HCT116 (cell line): ENCODE data around the gene MFN2. TPM values are rescaled to one million over a fixed set of nuclear protein-coding genes. Genes with fewer than 3 reads are reported as not detected.

Experiments
- ATAC-seq: fragments of 200-7000 bp; cut with Tn5 transposase; 2 replicates; pipeline ENCODE4 v1.9.1; 2020; ENCODE audit warnings: mild to moderate bottlenecking, moderate library complexity
- BruUV-seq: library from RNA; stranded (reverse); fragments of 400-500 nt; replicated peaks from 2 replicates; lab custom pipeline; 2021; lab: Mats Ljungman, UMichigan
- CTCF ChIA-PET: fragments of 300-600 bp; sonication (Branson Sonifier 250); formaldehyde crosslinking; loops from one replicate; lab custom pipeline; 2021; ENCODE audit warnings: antibody characterized with exemption; lab: Charles Lee
- POLR2A ChIA-PET: fragments of 300-600, 350-600 bp; sonication (Branson Sonifier 250); formaldehyde crosslinking; loops from one replicate; lab custom pipeline; 2021; ENCODE audit warnings: antibody characterized with exemption; lab: Charles Lee
- RAD21 ChIA-PET, 2 experiments: fragments of 300-600 bp; sonication (Branson Sonifier 250); formaldehyde crosslinking; loops; one replicate each; lab custom pipeline; 2023; ENCODE audit warnings: low total read pairs in 2 of 2; ENCODE audit not compliant: uncharacterized antibody in 2 of 2, unreplicated experiment in 2 of 2, low non-redundant PET in 1 of 2; lab: Charles Lee
- DNase-seq: peaks from one replicate; pipeline ENCODE4 v3.0.0-alpha.2; 2010; ENCODE audit warnings: low read depth, low spot score
- H2AFZ ChIP-seq: fragments of 200-600 bp; shearing (Covaris generic), sonication (generic); 2 replicates; pipeline ENCODE4 v1.6.1; 2017; ENCODE audit warnings: low read depth, mixed run types, mixed read lengths, antibody characterized with exemption, low read length; ENCODE audit not compliant: poor library complexity, severe bottlenecking
- H3K27ac ChIP-seq: 2 replicates; pipeline ENCODE4 v1.5.1; 2012; ENCODE audit warnings: low read depth, low read length
- H3K27me3 ChIP-seq: fragments of 200-600 bp; sonication (generic); 2 replicates; pipeline ENCODE4 v1.6.1; 2016; ENCODE audit warnings: mixed run types, low read length, mixed read lengths; ENCODE audit not compliant: insufficient read depth
- H3K36me3 ChIP-seq, 2 experiments: fragments of 200-500 bp in 1 of 2; fragments of 200-600 bp in 1 of 2; sonication (Bioruptor generic) in 1 of 2; sonication (generic) in 1 of 2; 2 replicates each; pipeline versions ENCODE4 v1.5.1 to v1.6.1; 2014 to 2016; ENCODE audit warnings: low read length in 2 of 2, inconsistent platforms in 1 of 2, mixed read lengths in 1 of 2, mixed run types in 1 of 2; ENCODE audit not compliant: insufficient read depth in 2 of 2, control insufficient read depth in 1 of 2
- H3K4me1 ChIP-seq, 2 experiments: fragments of 200-600 bp in 1 of 2; sonication (generic) in 1 of 2; 2 replicates each; pipeline versions ENCODE4 v1.5.1 to v1.6.1; 2012 to 2017; ENCODE audit warnings: low read length in 2 of 2, inconsistent platforms in 1 of 2, mild to moderate bottlenecking in 1 of 2, mixed read lengths in 1 of 2, mixed run types in 1 of 2, moderate library complexity in 1 of 2; ENCODE audit not compliant: insufficient read depth in 2 of 2, control insufficient read depth in 1 of 2
- H3K4me2 ChIP-seq: fragments of 200-600 bp; sonication (generic); 2 replicates; pipeline ENCODE4 v1.6.1; 2017; ENCODE audit warnings: mixed run types, low read length, mixed read lengths
- H3K4me3 ChIP-seq, 2 experiments: fragments of 200-600 bp in 1 of 2; sonication (generic) in 1 of 2; replicated peaks in 1 of 2; 2 replicates each; pipeline ENCODE4 v1.5.1; 2011 to 2016; ENCODE audit warnings: low read length in 2 of 2, control low read depth in 1 of 2, low read depth in 1 of 2, mild to moderate bottlenecking in 1 of 2, mixed read lengths in 1 of 2, mixed run types in 1 of 2
- H3K79me2 ChIP-seq: fragments of 200-600 bp; sonication (generic); 2 replicates; pipeline ENCODE4 v1.6.1; 2017; ENCODE audit warnings: mild to moderate bottlenecking, mixed run types, low read length, moderate library complexity, mixed read lengths; ENCODE audit not compliant: insufficient read depth
- H3K9ac ChIP-seq: fragments of 200-600 bp; sonication (generic); 2 replicates; pipeline ENCODE4 v1.6.1; 2016; ENCODE audit warnings: low read length, mixed read lengths
- H3K9me2 ChIP-seq: fragments of 200-600 bp; sonication (generic), shearing (Covaris generic); 2 replicates; pipeline ENCODE4 v1.6.1; 2017; ENCODE audit warnings: mixed run types, mild to moderate bottlenecking, moderate library complexity; ENCODE audit not compliant: insufficient read depth
- H3K9me3 ChIP-seq, 2 experiments: fragments of 200-500 bp in 1 of 2; fragments of 200-600 bp in 1 of 2; sonication (Bioruptor generic) in 1 of 2; sonication (generic) in 1 of 2; 2 replicates each; pipeline ENCODE4 v1.6.1; 2014 to 2017; ENCODE audit warnings: low read length in 2 of 2, mixed read lengths in 2 of 2, inconsistent platforms in 1 of 2, low read depth in 1 of 2, mild to moderate bottlenecking in 1 of 2, mixed run types in 1 of 2, moderate library complexity in 1 of 2; ENCODE audit not compliant: control insufficient read depth in 1 of 2, insufficient read depth in 1 of 2
- H4K20me1 ChIP-seq: fragments of 200-600 bp; sonication (generic), shearing (Covaris generic); 2 replicates; pipeline ENCODE4 v1.6.1; 2017; ENCODE audit warnings: mixed run types, mild to moderate bottlenecking, moderate library complexity; ENCODE audit not compliant: insufficient read depth
- EZH2phosphoT487 ChIP-seq: fragments of 200-600 bp; IDR thresholded peaks from 2 replicates; pipeline ENCODE4 v1.6.1; 2018; ENCODE audit warnings: antibody characterized with exemption, borderline replicate concordance
- POLR2A ChIP-seq: IDR thresholded peaks from 2 replicates; pipeline ENCODE4 v1.7.0; 2011; ENCODE audit warnings: borderline replicate concordance; ENCODE audit not compliant: insufficient read depth, insufficient read length; ENCODE audit errors: extremely low read depth
- POLR2AphosphoS5 ChIP-seq: IDR thresholded peaks from 2 replicates; pipeline ENCODE4 v1.6.1; 2011; ENCODE audit warnings: mild to moderate bottlenecking, low read depth, low read length, moderate library complexity
- RAD21 ChIP-seq: IDR thresholded peaks from 2 replicates; pipeline ENCODE4 v1.6.1; 2012; ENCODE audit warnings: low read depth, mild to moderate bottlenecking
- SP1 ChIP-seq: IDR thresholded peaks from 2 replicates; pipeline ENCODE4 v1.6.1; 2012; ENCODE audit warnings: low read depth
- SRF ChIP-seq: IDR thresholded peaks from 2 replicates; pipeline ENCODE4 v1.6.1; 2012; ENCODE audit warnings: low read depth
- ZBTB33 ChIP-seq: IDR thresholded peaks from 2 replicates; pipeline ENCODE4 v1.6.1; 2011; ENCODE audit warnings: mild to moderate bottlenecking, low read length, moderate library complexity; ENCODE audit not compliant: insufficient replicate concordance; ENCODE audit errors: extremely low read depth
- ZFX ChIP-seq: fragments of 450-650 bp; IDR thresholded peaks from 2 replicates; pipeline ENCODE4 v1.6.1; 2017
- ZNF274 ChIP-seq: fragments of 200-500 bp; sonication (Bioruptor generic); IDR thresholded peaks from 2 replicates; pipeline ENCODE4 v1.6.1; 2014; ENCODE audit warnings: mild to moderate bottlenecking, low read depth, low read length, inconsistent platforms
- intact Hi-C: fragments of 100-400 bp; cut with micrococcal nuclease; formaldehyde crosslinking; loops from 2 replicates; pipeline ENCODE4 v1.10.0; 2022
- total RNA-seq: library from RNA; stranded (reverse); gene quantifications from one replicate; pipeline ENCODE4 v1.2.1, GENCODE V29; 2021; ENCODE audit not compliant: unreplicated experiment
- TF ChIP-seq, protein P1 (sequence below), 3 experiments: fragments of 200-600 bp in 1 of 3; sonication (generic) in 1 of 3; IDR thresholded peaks in 2 of 3; conservative IDR thresholded peaks in 1 of 3; 2 replicates each; pipeline ENCODE4 v1.5.1; 2012 to 2017; ENCODE audit warnings: low read depth in 2 of 3, low read length in 2 of 3, antibody characterized with exemption in 1 of 3, borderline replicate concordance in 1 of 3, control low read depth in 1 of 3, mild to moderate bottlenecking in 1 of 3, mixed read lengths in 1 of 3, mixed run types in 1 of 3, moderate library complexity in 1 of 3; ENCODE audit not compliant: insufficient read depth in 1 of 3
- TF ChIP-seq, protein P2 (sequence below): IDR thresholded peaks from 2 replicates; pipeline ENCODE4 v1.6.1; 2012

The MFN2 gene
- total RNA-seq, 1 experiment from 2014 or later, result 83.0 TPM

DNA sequence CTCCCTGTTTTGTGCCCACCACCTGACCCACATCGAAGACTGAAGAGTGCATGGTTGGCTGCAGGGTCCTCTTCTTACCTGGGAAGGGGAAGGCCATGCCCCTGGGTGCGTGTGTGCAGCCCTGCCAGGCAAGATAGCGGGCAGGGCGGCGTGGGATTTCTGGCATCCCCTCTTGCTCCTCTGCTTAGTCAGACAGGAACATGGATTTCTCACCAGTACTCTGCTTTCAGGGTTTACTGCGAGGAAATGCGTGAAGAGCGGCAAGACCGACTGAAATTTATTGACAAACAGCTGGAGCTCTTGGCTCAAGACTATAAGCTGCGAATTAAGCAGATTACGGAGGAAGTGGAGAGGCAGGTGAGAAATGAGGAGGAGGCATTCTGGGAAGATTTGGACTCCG is 23.5 kb downstream of the MFN2 start (continued):
- TF ChIP-seq ZNF274 (no peak), EZH2phosphoT487 (no peak), SRF (no peak), POLR2A (no peak)
- TF ChIP-seq, all 23 proteins: peak for 0

- ChIA-PET CTCF (no interaction called here), POLR2A (interaction anchor here (3.0 kb wide), 1 partner anchor 96 kb away, joined by 7 read pairs; no protein-coding TSS in a partner anchor), RAD21 (no interaction called here)
- H3K4me2 ChIP-seq, result no peak overlapping the region
- DNase-seq, result no peak
- H3K36me3 ChIP-seq, result peaks cover 29 to 74% of the 10 kb centered on the region in 2 experiments
- TF ChIP-seq ZFX, result no peak
- intact Hi-C loops, result no loop called here
- H4K20me1 ChIP-seq, result no peaks in the 10 kb centered on the region
- no peaks in the 10 kb centered on the region for H3K9me3 ChIP-seq
- H3K4me3 ChIP-seq, result no peak overlapping the region
- no peaks in the 10 kb centered on the region for H3K9me2 ChIP-seq
- no peak overlapping the region for H3K27ac ChIP-seq
- H2AFZ ChIP-seq, result no peak overlapping the region
- no peak overlapping the region for H3K9ac ChIP-seq
- ATAC-seq, result no peak
- H3K79me2 ChIP-seq, result no peaks in the 10 kb centered on the region
- BruUV-seq, result no TSS peak
- H3K4me1 ChIP-seq, result peaks cover 0 to 14% of the 10 kb centered on the region in 2 experiments; a peak in 2 of 4 replicates
- no peaks in the 10 kb centered on the region for H3K27me3 ChIP-seq
These were observed 25.4 kb downstream of the MFN2 start for GRCh38 chr1:12005488-12006166.

DNA sequence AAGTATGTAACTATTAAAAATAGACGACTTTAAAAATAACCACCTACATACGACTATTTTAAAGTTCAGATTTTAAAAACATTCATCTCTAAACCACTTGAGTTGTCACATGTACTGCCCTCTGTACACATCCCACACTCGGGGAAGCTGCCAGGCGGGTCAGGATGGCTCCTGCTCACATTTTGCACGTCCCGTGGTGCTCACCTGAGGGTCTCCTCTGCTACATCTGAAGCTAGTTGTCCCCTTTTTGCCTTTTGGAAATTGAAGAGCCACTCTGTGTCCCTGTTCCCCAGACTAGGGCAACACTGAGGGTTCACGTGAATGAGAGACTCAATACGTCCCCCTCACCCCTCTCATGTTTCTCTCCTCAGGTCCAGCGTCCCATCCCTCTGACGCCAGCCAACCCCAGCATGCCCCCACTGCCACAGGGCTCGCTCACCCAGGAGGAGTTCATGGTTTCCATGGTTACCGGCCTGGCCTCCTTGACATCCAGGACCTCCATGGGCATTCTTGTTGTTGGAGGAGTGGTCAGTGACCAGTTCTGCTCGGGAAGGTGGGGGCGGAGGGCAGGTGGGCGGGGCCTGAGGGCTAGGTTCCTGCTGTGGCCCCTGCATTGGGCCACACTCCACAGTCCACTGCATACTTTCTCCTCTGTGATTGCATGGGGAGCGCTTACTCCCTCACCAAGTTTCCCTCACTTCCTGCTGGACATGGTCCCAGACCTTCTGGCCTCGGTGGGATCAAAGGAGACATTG is 26.1 kb downstream of the MFN2 start:
- DNase-seq (no peak), ATAC-seq (no peak)
- peaks cover 0 to 10% of the 10 kb centered on the region in 2 experiments; a peak in 2 of 4 replicates for H3K4me1 ChIP-seq
- H3K36me3 ChIP-seq, result peaks cover 34 to 70% of the 10 kb centered on the region in 2 experiments
- H3K9ac ChIP-seq, result no peak overlapping the region
- H3K4me2 ChIP-seq, result no peak overlapping the region
- RAD21 ChIA-PET, result no interaction called here
- BruUV-seq, result no TSS peak
- intact Hi-C loops, result no loop called here
- CTCF ChIA-PET, result no interaction called here
- no peak overlapping the region for H3K27ac ChIP-seq
- H3K79me2 ChIP-seq, result no peaks in the 10 kb centered on the region
- H3K27me3 ChIP-seq, result no peaks in the 10 kb centered on the region
- no peak overlapping the region for H2AFZ ChIP-seq
- no peak overlapping the region for H3K4me3 ChIP-seq
- POLR2A ChIA-PET, result no interaction called here
- H3K9me3 ChIP-seq, result no peaks in the 10 kb centered on the region
- no peaks in the 10 kb centered on the region for H3K9me2 ChIP-seq
- no peaks in the 10 kb centered on the region for H4K20me1 ChIP-seq
- TF ChIP-seq RAD21 (no peak), ZBTB33 (no peak), SRF (no peak), POLR2AphosphoS5 (no peak), ZNF274 (no peak), SP1 (no peak)
- TF ChIP-seq, protein P1, sequence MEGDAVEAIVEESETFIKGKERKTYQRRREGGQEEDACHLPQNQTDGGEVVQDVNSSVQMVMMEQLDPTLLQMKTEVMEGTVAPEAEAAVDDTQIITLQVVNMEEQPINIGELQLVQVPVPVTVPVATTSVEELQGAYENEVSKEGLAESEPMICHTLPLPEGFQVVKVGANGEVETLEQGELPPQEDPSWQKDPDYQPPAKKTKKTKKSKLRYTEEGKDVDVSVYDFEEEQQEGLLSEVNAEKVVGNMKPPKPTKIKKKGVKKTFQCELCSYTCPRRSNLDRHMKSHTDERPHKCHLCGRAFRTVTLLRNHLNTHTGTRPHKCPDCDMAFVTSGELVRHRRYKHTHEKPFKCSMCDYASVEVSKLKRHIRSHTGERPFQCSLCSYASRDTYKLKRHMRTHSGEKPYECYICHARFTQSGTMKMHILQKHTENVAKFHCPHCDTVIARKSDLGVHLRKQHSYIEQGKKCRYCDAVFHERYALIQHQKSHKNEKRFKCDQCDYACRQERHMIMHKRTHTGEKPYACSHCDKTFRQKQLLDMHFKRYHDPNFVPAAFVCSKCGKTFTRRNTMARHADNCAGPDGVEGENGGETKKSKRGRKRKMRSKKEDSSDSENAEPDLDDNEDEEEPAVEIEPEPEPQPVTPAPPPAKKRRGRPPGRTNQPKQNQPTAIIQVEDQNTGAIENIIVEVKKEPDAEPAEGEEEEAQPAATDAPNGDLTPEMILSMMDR (IDR thresholded peaks at IDR 0.05 in 2 of 3, conservative IDR thresholded peaks at IDR 0.05 in 1 of 3; ENCODE audit: borderline replicate concordance in 1 of 3, insufficient read depth in 1 of 3, low read depth in 2 of 3, low read length in 2 of 3), result no peak
- TF ChIP-seq, protein P2, sequence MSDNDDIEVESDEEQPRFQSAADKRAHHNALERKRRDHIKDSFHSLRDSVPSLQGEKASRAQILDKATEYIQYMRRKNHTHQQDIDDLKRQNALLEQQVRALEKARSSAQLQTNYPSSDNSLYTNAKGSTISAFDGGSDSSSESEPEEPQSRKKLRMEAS, result no peak
